ENCODE data around the gene ELL2.
A peak's percentile ranks its signal among the peaks of the same experiment; 100 is the strongest.
"Not testable (repeated sequence)": the region's sequence is repeated elsewhere in the genome, so short reads cannot be mapped to it uniquely, and the experiment has no call there.

Gene ELL2

GRCh38 chr5:95870105-95870672, 91.5 kb downstream of the ELL2 start:
- no peak overlapping the region for H3K9ac ChIP-seq (ENCODE audit: low read length)
- no peak for DNase-seq
- H2AK5ac ChIP-seq (ENCODE audit: low read length): no peak overlapping the region
- no peak overlapping the region for H4K5ac ChIP-seq (ENCODE audit: low read length)
- H3K4me3 ChIP-seq (ENCODE audit: low read length): no peak overlapping the region
- H3K27me3 ChIP-seq (ENCODE audit: insufficient read depth, low read length, poor library complexity): no peaks in the 10 kb centered on the region
- no peak overlapping the region for H3K4me2 ChIP-seq (ENCODE audit: low read length)
- no peak overlapping the region for H3K56ac ChIP-seq (ENCODE audit: low read length)
- no peak overlapping the region for H2BK120ac ChIP-seq (ENCODE audit: low read depth, low read length)
- H3K79me2 ChIP-seq (ENCODE audit: control insufficient read depth, insufficient read depth, low read length): no peaks in the 10 kb centered on the region
- no peaks in the 10 kb centered on the region for H3K79me1 ChIP-seq (ENCODE audit: low read length)
- no peak overlapping the region for H3K23ac ChIP-seq (ENCODE audit: low read length)
- no peak overlapping the region for H2BK5ac ChIP-seq (ENCODE audit: low read length)
- no peak overlapping the region for H2BK15ac ChIP-seq (replicated peaks; ENCODE audit: low read depth)
- no peaks in the 10 kb centered on the region for H3K4me1 ChIP-seq (ENCODE audit: control insufficient read depth, low read depth, low read length)
- H3K18ac ChIP-seq (ENCODE audit: low read length): no peak overlapping the region
- no peak overlapping the region for H3K27ac ChIP-seq (ENCODE audit: low read depth, low read length)
- WGBS (ENCODE audit: extremely low coverage, insufficient coverage, low lambda C conversion rate): no CpG with 5 or more reads among the region's 1 CpG
- H3K4ac ChIP-seq (ENCODE audit: low read depth, low read length): no peak overlapping the region
- H3K36me3 ChIP-seq (ENCODE audit: control insufficient read depth, insufficient read depth, low read length): no peaks in the 10 kb centered on the region
- H4K8ac ChIP-seq (ENCODE audit: low read depth, low read length): no peak overlapping the region

- H3K9ac ChIP-seq (ENCODE audit: low read length); H2BK120ac ChIP-seq (ENCODE audit: low read depth, low read length); H4K5ac ChIP-seq (ENCODE audit: low read length); H3K36me3 ChIP-seq (ENCODE audit: control insufficient read depth, insufficient read depth, low read length); DNase-seq; H3K18ac ChIP-seq (ENCODE audit: low read length); H3K4me3 ChIP-seq (ENCODE audit: low read length); H3K79me2 ChIP-seq (ENCODE audit: control insufficient read depth, insufficient read depth, low read length); H3K56ac ChIP-seq (ENCODE audit: low read length); H3K23ac ChIP-seq (ENCODE audit: low read length); H2BK5ac ChIP-seq (ENCODE audit: low read length); H3K4me1 ChIP-seq (ENCODE audit: control insufficient read depth, low read depth, low read length); H3K27ac ChIP-seq (ENCODE audit: low read depth, low read length); H4K8ac ChIP-seq (ENCODE audit: low read depth, low read length); H3K27me3 ChIP-seq (ENCODE audit: insufficient read depth, low read length, poor library complexity); H3K79me1 ChIP-seq (ENCODE audit: low read length); H2BK15ac ChIP-seq (replicated peaks; ENCODE audit: low read depth); H3K4ac ChIP-seq (ENCODE audit: low read depth, low read length); H3K4me2 ChIP-seq (ENCODE audit: low read length); H2AK5ac ChIP-seq (ENCODE audit: low read length): not testable (repeated sequence)
- no CpG with 5 or more reads among the region's 3 CpGs for WGBS (ENCODE audit: extremely low coverage, insufficient coverage, low lambda C conversion rate)
Observed at GRCh38 chr5:95869173-95869855, 92.3 kb downstream of the ELL2 start.

- Histone ChIP-seq H3K79me2 (ENCODE audit: control insufficient read depth, insufficient read depth, low read length) (no peaks in the 10 kb centered on the region), H3K18ac (ENCODE audit: low read length) (no peak overlapping the region), H3K79me1 (ENCODE audit: low read length) (no peaks in the 10 kb centered on the region), H3K4ac (ENCODE audit: low read depth, low read length) (no peak overlapping the region), H3K4me2 (ENCODE audit: low read length) (no peak overlapping the region), H2BK120ac (ENCODE audit: low read depth, low read length) (no peak overlapping the region), H2BK5ac (ENCODE audit: low read length) (no peak overlapping the region), H3K27me3 (ENCODE audit: insufficient read depth, low read length, poor library complexity) (no peaks in the 10 kb centered on the region), H3K9ac (ENCODE audit: low read length) (no peak overlapping the region), H2BK15ac (replicated peaks; ENCODE audit: low read depth) (no peak overlapping the region), H2AK5ac (ENCODE audit: low read length) (no peak overlapping the region), H3K36me3 (ENCODE audit: control insufficient read depth, insufficient read depth, low read length) (no peaks in the 10 kb centered on the region), H3K4me1 (ENCODE audit: control insufficient read depth, low read depth, low read length) (peaks cover 2% of the 10 kb centered on the region), H4K5ac (ENCODE audit: low read length) (no peak overlapping the region), H4K8ac (ENCODE audit: low read depth, low read length) (no peak overlapping the region), H3K23ac (ENCODE audit: low read length) (no peak overlapping the region), H3K4me3 (ENCODE audit: low read length) (no peak overlapping the region), H3K27ac (ENCODE audit: low read depth, low read length) (no peak overlapping the region), H3K56ac (ENCODE audit: low read length) (no peak overlapping the region)
- DNase-seq: no peak
- no CpG with 5 or more reads among the region's 4 CpGs for WGBS (ENCODE audit: extremely low coverage, insufficient coverage, low lambda C conversion rate)
Observed at GRCh38 chr5:95868136-95868535, 93.5 kb downstream of the ELL2 start.

GRCh38 chr5:95866435-95867040, 95.1 kb downstream of the ELL2 start:
- no CpG with 5 or more reads among the region's 1 CpG for WGBS (ENCODE audit: extremely low coverage, insufficient coverage, low lambda C conversion rate)
- no peak overlapping the region for H4K8ac ChIP-seq (ENCODE audit: low read depth, low read length)
- DNase-seq: no peak
- H3K79me2 ChIP-seq (ENCODE audit: control insufficient read depth, insufficient read depth, low read length): no peaks in the 10 kb centered on the region
- no peak overlapping the region for H3K56ac ChIP-seq (ENCODE audit: low read length)
- H3K4me1 ChIP-seq (ENCODE audit: control insufficient read depth, low read depth, low read length): peaks cover 2% of the 10 kb centered on the region
- no peak overlapping the region for H3K27ac ChIP-seq (ENCODE audit: low read depth, low read length)
- no peaks in the 10 kb centered on the region for H3K36me3 ChIP-seq (ENCODE audit: control insufficient read depth, insufficient read depth, low read length)
- H2AK5ac ChIP-seq (ENCODE audit: low read length): no peak overlapping the region
- peak overlapping the region; percentile 39 for H2BK15ac ChIP-seq (replicated peaks; ENCODE audit: low read depth)
- no peak overlapping the region for H3K9ac ChIP-seq (ENCODE audit: low read length)
- H4K5ac ChIP-seq (ENCODE audit: low read length): no peak overlapping the region
- no peak overlapping the region for H3K18ac ChIP-seq (ENCODE audit: low read length)
- H3K4me3 ChIP-seq (ENCODE audit: low read length): no peak overlapping the region
- no peaks in the 10 kb centered on the region for H3K27me3 ChIP-seq (ENCODE audit: insufficient read depth, low read length, poor library complexity)
- H3K4me2 ChIP-seq (ENCODE audit: low read length): no peak overlapping the region
- H3K23ac ChIP-seq (ENCODE audit: low read length): no peak overlapping the region
- no peak overlapping the region for H2BK120ac ChIP-seq (ENCODE audit: low read depth, low read length)
- H3K4ac ChIP-seq (ENCODE audit: low read depth, low read length): no peak overlapping the region
- H2BK5ac ChIP-seq (ENCODE audit: low read length): no peak overlapping the region
- no peaks in the 10 kb centered on the region for H3K79me1 ChIP-seq (ENCODE audit: low read length)

GRCh38 chr5:95864944-95865504, 96.6 kb downstream of the ELL2 start:
- Histone ChIP-seq H3K79me2 (ENCODE audit: control insufficient read depth, insufficient read depth, low read length) (no peaks in the 10 kb centered on the region), H2AK5ac (ENCODE audit: low read length) (no peak overlapping the region), H3K79me1 (ENCODE audit: low read length) (no peaks in the 10 kb centered on the region), H3K4me1 (ENCODE audit: control insufficient read depth, low read depth, low read length) (peaks cover 2% of the 10 kb centered on the region), H3K36me3 (ENCODE audit: control insufficient read depth, insufficient read depth, low read length) (no peaks in the 10 kb centered on the region), H3K27ac (ENCODE audit: low read depth, low read length) (no peak overlapping the region), H3K27me3 (ENCODE audit: insufficient read depth, low read length, poor library complexity) (no peaks in the 10 kb centered on the region), H3K23ac (ENCODE audit: low read length) (no peak overlapping the region), H3K4ac (ENCODE audit: low read depth, low read length) (no peak overlapping the region), H3K9ac (ENCODE audit: low read length) (no peak overlapping the region), H3K56ac (ENCODE audit: low read length) (no peak overlapping the region), H2BK15ac (replicated peaks; ENCODE audit: low read depth) (no peak overlapping the region), H3K18ac (ENCODE audit: low read length) (no peak overlapping the region), H2BK5ac (ENCODE audit: low read length) (no peak overlapping the region), H4K8ac (ENCODE audit: low read depth, low read length) (no peak overlapping the region), H2BK120ac (ENCODE audit: low read depth, low read length) (no peak overlapping the region), H3K4me2 (ENCODE audit: low read length) (no peak overlapping the region), H3K4me3 (ENCODE audit: low read length) (no peak overlapping the region), H4K5ac (ENCODE audit: low read length) (no peak overlapping the region)
- DNase-seq: no peak
- WGBS (ENCODE audit: extremely low coverage, insufficient coverage, low lambda C conversion rate): no CpG with 5 or more reads among the region's 6 CpGs
